Urinary bladder (tissue), 4 donors: Measurements from ENCODE around the gene PCNX4. TPM values are rescaled to one million over a fixed set of nuclear protein-coding genes. Genes with fewer than 3 reads are reported as not detected.

Experiments
- DNase-seq: peaks from one replicate; pipeline ENCODE4 v3.0.0-alpha.2; 2015; ENCODE audit errors: extremely low spot score
- H3K27ac ChIP-seq: one replicate; pipeline ENCODE4 v1.5.1; 2013; ENCODE audit warnings: low read depth, mild to moderate bottlenecking, moderate library complexity
- H3K36me3 ChIP-seq: one replicate; pipeline ENCODE4 v1.6.1; 2013; ENCODE audit warnings: mild to moderate bottlenecking, moderate library complexity; ENCODE audit not compliant: insufficient read depth
- H3K4me1 ChIP-seq: one replicate; pipeline ENCODE4 v1.6.1; 2013; ENCODE audit warnings: mild to moderate bottlenecking, moderate library complexity; ENCODE audit not compliant: insufficient read depth
- H3K4me3 ChIP-seq: one replicate; pipeline ENCODE4 v1.5.1; 2013; ENCODE audit warnings: low read depth, low read length
- WGBS: extraction: QIAGEN DNeasy Blood & Tissue Kit; methylation state at CpG from one replicate; pipeline ENCODE4 v1.1.7; 2013; 5-methylcytosine and 5-hydroxymethylcytosine counted together
- polyA plus RNA-seq: library from polyadenylated mRNA; stranded (reverse); fragments of 200-250 nt; gene quantifications from one replicate; pipeline ENCODE4 v1.2.3, GENCODE V29; 2013
- total RNA-seq: library from RNA; depleted of rRNA; stranded (reverse); fragments of >200 nt; gene quantifications from one replicate; pipeline ENCODE4 v1.2.3, GENCODE V29; 2014
- donor health status: healthy with polysubstance abuse.
- donor health status: healthy.

Gene PCNX4
- total and polyA plus RNA-seq, 2 donors = 15.8 to 128 TPM

- 89% methylated on average over 2 of the region's 2 CpGs for WGBS
Measured at GRCh38 chr14:60133487-60133886, 41.8 kb downstream of the PCNX4 start.

GRCh38 chr14:60134702-60135101, 43.0 kb downstream of the PCNX4 start:
- DNase-seq = no peak
- Histone ChIP-seq H3K4me3 (no peak overlapping the region), H3K36me3 (no peaks in the 10 kb centered on the region), H3K27ac (no peak overlapping the region), H3K4me1 (no peaks in the 10 kb centered on the region)
- WGBS = 92% methylated on average over 3 of the region's 3 CpGs

More at GRCh38 chr14:60133487-60133886, 41.8 kb downstream of the PCNX4 start:
- Histone ChIP-seq H3K36me3 (no peaks in the 10 kb centered on the region), H3K4me1 (no peaks in the 10 kb centered on the region), H3K4me3 (no peak overlapping the region), H3K27ac (no peak overlapping the region)
- DNase-seq = no peak

- WGBS = 15% methylated on average over 3 of the region's 3 CpGs
- H3K4me3 ChIP-seq = no peak overlapping the region
- H3K4me1 ChIP-seq = no peaks in the 10 kb centered on the region
- no peak overlapping the region for H3K27ac ChIP-seq
- H3K36me3 ChIP-seq = peaks cover 5% of the 10 kb centered on the region
- no peak for DNase-seq
Measured at GRCh38 chr14:60151715-60152114, 60.0 kb downstream of the PCNX4 start.

GRCh38 chr14:60153991-60154390, 62.3 kb downstream of the PCNX4 start:
- Histone ChIP-seq H3K36me3 (no peaks in the 10 kb centered on the region), H3K4me3 (no peak overlapping the region), H3K27ac (no peak overlapping the region), H3K4me1 (no peaks in the 10 kb centered on the region)
- DNase-seq = no peak
- WGBS = 85% methylated on average over 3 of the region's 3 CpGs

- Histone ChIP-seq H3K27ac (no peak overlapping the region), H3K36me3 (no peaks in the 10 kb centered on the region), H3K4me1 (no peaks in the 10 kb centered on the region), H3K4me3 (no peak overlapping the region)
- 94% methylated on average over 2 of the region's 2 CpGs for WGBS
- no peak for DNase-seq
Measured at GRCh38 chr14:60154671-60155070, 62.9 kb downstream of the PCNX4 start.

- Histone ChIP-seq H3K4me3 (no peak overlapping the region), H3K27ac (no peak overlapping the region), H3K4me1 (no peaks in the 10 kb centered on the region), H3K36me3 (no peaks in the 10 kb centered on the region)
- no peak for DNase-seq
- 88% methylated on average over 7 of the region's 7 CpGs for WGBS
Measured at GRCh38 chr14:60160422-60160821, 68.7 kb downstream of the PCNX4 start.

GRCh38 chr14:60161196-60162107, 69.7 kb downstream of the PCNX4 start:
- Histone ChIP-seq H3K36me3 (no peaks in the 10 kb centered on the region), H3K4me1 (no peaks in the 10 kb centered on the region), H3K27ac (no peak overlapping the region), H3K4me3 (no peak overlapping the region)
- WGBS = 77% methylated on average over 2 of the region's 2 CpGs
- DNase-seq = no peak

GRCh38 chr14:60163693-60164092, 72.0 kb downstream of the PCNX4 start:
- no peak for DNase-seq
- H3K36me3 ChIP-seq = no peaks in the 10 kb centered on the region
- H3K4me1 ChIP-seq = no peaks in the 10 kb centered on the region
- no peak overlapping the region for H3K27ac ChIP-seq
- 82% methylated on average over 6 of the region's 6 CpGs for WGBS
- H3K4me3 ChIP-seq = no peak overlapping the region

- no peak for DNase-seq
- Histone ChIP-seq H3K4me1 (no peaks in the 10 kb centered on the region), H3K36me3 (no peaks in the 10 kb centered on the region), H3K27ac (no peak overlapping the region), H3K4me3 (peak overlapping the region; percentile 88)
- 12% methylated on average over 5 of the region's 5 CpGs for WGBS
Measured at GRCh38 chr14:60164404-60164711, 72.6 kb downstream of the PCNX4 start.

- peak within 1 kb of the TSS; percentile 88 for H3K4me3 ChIP-seq
- WGBS = under 1% methylated on average over 68 of the region's 68 CpGs
- peak; percentile 49 for DNase-seq
- peak within 1 kb of the TSS; percentile 98 for H3K27ac ChIP-seq
- no peaks in the 10 kb centered on the region for H3K4me1 ChIP-seq
- H3K36me3 ChIP-seq = no peaks in the 10 kb centered on the region
Measured at GRCh38 chr14:60164712-60165546, 73.2 kb downstream of the PCNX4 start, which contains the start of gene DHRS7. Gene DHRS7, minus strand, starts transcription at chr14:60165398. Its CDS starts 89 bp downstream, at chr14:60165309.

GRCh38 chr14:60165547-60165876, 73.8 kb downstream of the PCNX4 start:
- Histone ChIP-seq H3K27ac (peak overlapping the region; percentile 98), H3K4me3 (peak overlapping the region; percentile 88), H3K4me1 (no peaks in the 10 kb centered on the region), H3K36me3 (no peaks in the 10 kb centered on the region)
- no peak for DNase-seq
- 5% methylated on average over 4 of the region's 4 CpGs for WGBS

- no peak for DNase-seq
- no peak overlapping the region for H3K27ac ChIP-seq
- 64% methylated on average over 3 of the region's 3 CpGs for WGBS
Measured at GRCh38 chr14:60166142-60166541, 74.4 kb downstream of the PCNX4 start.

GRCh38 chr14:60169722-60170121, 78.0 kb downstream of the PCNX4 start:
- no peaks in the 10 kb centered on the region for H3K36me3 ChIP-seq
- WGBS = 92% methylated on average over 3 of the region's 3 CpGs
- no peak overlapping the region for H3K27ac ChIP-seq

More at GRCh38 chr14:60166142-60166541, 74.4 kb downstream of the PCNX4 start:
- no peaks in the 10 kb centered on the region for H3K36me3 ChIP-seq
- no peak overlapping the region for H3K4me3 ChIP-seq
- H3K4me1 ChIP-seq = no peaks in the 10 kb centered on the region

GRCh38 chr14:60170948-60171347, 79.2 kb downstream of the PCNX4 start:
- H3K4me1 ChIP-seq = no peaks in the 10 kb centered on the region
- 95% methylated on average over 4 of the region's 4 CpGs for WGBS
- H3K36me3 ChIP-seq = no peaks in the 10 kb centered on the region
- no peak overlapping the region for H3K4me3 ChIP-seq
- no peak for DNase-seq
- H3K27ac ChIP-seq = no peak overlapping the region

More at GRCh38 chr14:60169722-60170121, 78.0 kb downstream of the PCNX4 start:
- H3K4me1 ChIP-seq = no peaks in the 10 kb centered on the region
- no peak for DNase-seq
- no peak overlapping the region for H3K4me3 ChIP-seq
